ENCODE data around the gene SFXN1.
"Not testable (repeated sequence)": the region's sequence is repeated elsewhere in the genome, so short reads cannot be mapped to it uniquely, and the experiment has no call there.

The SFXN1 gene

GRCh38 chr5:175521313-175521833 is 43.0 kb downstream of the SFXN1 start:
- H3K27me3 ChIP-seq (ENCODE audit: control insufficient read depth in 1 of 2, insufficient read depth in 2 of 2, low read length in 2 of 2), result no peaks in the 10 kb centered on the region
- H3K9ac ChIP-seq (ENCODE audit: low read length), result no peak overlapping the region
- H3K4me1 ChIP-seq (ENCODE audit: insufficient read depth, low read length), result no peaks in the 10 kb centered on the region
- no peak overlapping the region for H3K27ac ChIP-seq (ENCODE audit: low read depth, low read length)
- peaks cover 5% of the 10 kb centered on the region for H3K9me3 ChIP-seq (ENCODE audit: low read length)
- H3K4me3 ChIP-seq (ENCODE audit: low read depth in 1 of 2, low read length in 2 of 2), result no peak overlapping the region
- peaks cover 67% of the 10 kb centered on the region for H3K36me3 ChIP-seq (ENCODE audit: insufficient read depth, low read length)

DNA sequence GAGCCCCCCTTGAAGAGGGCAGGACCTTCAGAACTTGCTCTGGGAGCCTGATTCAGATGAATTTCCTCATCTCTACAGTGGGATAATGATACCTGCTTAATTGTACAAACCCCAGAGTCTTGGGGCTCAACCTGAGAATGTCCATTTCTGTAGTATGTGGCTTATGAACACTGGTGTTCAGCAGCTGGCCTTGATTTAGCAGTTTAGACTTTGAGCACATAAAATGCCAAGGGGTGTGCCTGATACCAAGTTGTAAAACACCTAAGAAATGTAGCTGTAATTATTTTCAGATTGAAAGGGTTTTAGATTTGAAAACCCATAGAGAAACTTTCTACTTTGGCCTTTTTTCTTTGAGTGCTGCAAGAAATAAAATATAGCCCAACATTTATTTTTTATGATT is 44.9 kb downstream of the SFXN1 start:
- H3K4me3 ChIP-seq (ENCODE audit: low read depth in 1 of 2, low read length in 2 of 2), result no peak overlapping the region
- no peaks in the 10 kb centered on the region for H3K4me1 ChIP-seq (ENCODE audit: insufficient read depth, low read length)
- H3K36me3 ChIP-seq (ENCODE audit: insufficient read depth, low read length), result peaks cover 59% of the 10 kb centered on the region
- H3K9me3 ChIP-seq (ENCODE audit: low read length), result peaks cover 5% of the 10 kb centered on the region
- H3K27ac ChIP-seq (ENCODE audit: low read depth, low read length), result no peak overlapping the region
- no peaks in the 10 kb centered on the region for H3K27me3 ChIP-seq (ENCODE audit: control insufficient read depth in 1 of 2, insufficient read depth in 2 of 2, low read length in 2 of 2)
- H3K9ac ChIP-seq (ENCODE audit: low read length), result no peak overlapping the region

GRCh38 chr5:175524211-175524610 is 45.9 kb downstream of the SFXN1 start:
- Histone ChIP-seq H3K9ac (ENCODE audit: low read length) (no peak overlapping the region), H3K4me3 (ENCODE audit: low read depth in 1 of 2, low read length in 2 of 2) (no peak overlapping the region), H3K4me1 (ENCODE audit: insufficient read depth, low read length) (no peaks in the 10 kb centered on the region), H3K27me3 (ENCODE audit: control insufficient read depth in 1 of 2, insufficient read depth in 2 of 2, low read length in 2 of 2) (no peaks in the 10 kb centered on the region), H3K27ac (ENCODE audit: low read depth, low read length) (no peak overlapping the region), H3K36me3 (ENCODE audit: insufficient read depth, low read length) (peaks cover 55% of the 10 kb centered on the region), H3K9me3 (ENCODE audit: low read length) (peaks cover under 1% of the 10 kb centered on the region)

- H3K9ac ChIP-seq (ENCODE audit: low read length), result no peak overlapping the region
- peaks cover 40% of the 10 kb centered on the region for H3K36me3 ChIP-seq (ENCODE audit: insufficient read depth, low read length)
- no peaks in the 10 kb centered on the region for H3K9me3 ChIP-seq (ENCODE audit: low read length)
Measured at GRCh38 chr5:175526691-175527090, 48.3 kb downstream of the SFXN1 start.

GRCh38 chr5:175531361-175531760 is 53.0 kb downstream of the SFXN1 start:
- Histone ChIP-seq H3K4me1 (ENCODE audit: insufficient read depth, low read length) (no peaks in the 10 kb centered on the region), H3K27me3 (ENCODE audit: control insufficient read depth in 1 of 2, insufficient read depth in 2 of 2, low read length in 2 of 2) (no peaks in the 10 kb centered on the region), H3K9me3 (ENCODE audit: low read length) (no peaks in the 10 kb centered on the region), H3K27ac (ENCODE audit: low read depth, low read length) (no peak overlapping the region), H3K4me3 (ENCODE audit: low read depth in 1 of 2, low read length in 2 of 2) (no peak overlapping the region), H3K36me3 (ENCODE audit: insufficient read depth, low read length) (peaks cover 14% of the 10 kb centered on the region), H3K9ac (ENCODE audit: low read length) (no peak overlapping the region)

More at GRCh38 chr5:175526691-175527090, 48.3 kb downstream of the SFXN1 start:
- H3K27me3 ChIP-seq (ENCODE audit: control insufficient read depth in 1 of 2, insufficient read depth in 2 of 2, low read length in 2 of 2), result no peaks in the 10 kb centered on the region
- H3K4me1 ChIP-seq (ENCODE audit: insufficient read depth, low read length), result no peaks in the 10 kb centered on the region
- no peak overlapping the region for H3K27ac ChIP-seq (ENCODE audit: low read depth, low read length)
- H3K4me3 ChIP-seq (ENCODE audit: low read depth in 1 of 2, low read length in 2 of 2), result no peak overlapping the region

GRCh38 chr5:175534070-175534932 is 55.9 kb downstream of the SFXN1 start:
- Histone ChIP-seq H3K9me3 (ENCODE audit: low read length) (no peaks in the 10 kb centered on the region), H3K4me1 (ENCODE audit: insufficient read depth, low read length) (no peaks in the 10 kb centered on the region), H3K27ac (ENCODE audit: low read depth, low read length) (no peak overlapping the region), H3K27me3 (ENCODE audit: control insufficient read depth in 1 of 2, insufficient read depth in 2 of 2, low read length in 2 of 2) (peaks cover 0 to 4% of the 10 kb centered on the region in 2 donors), H3K36me3 (ENCODE audit: insufficient read depth, low read length) (no peaks in the 10 kb centered on the region), H3K9ac (ENCODE audit: low read length) (no peak overlapping the region), H3K4me3 (ENCODE audit: low read depth in 1 of 2, low read length in 2 of 2) (no peak overlapping the region)

DNA sequence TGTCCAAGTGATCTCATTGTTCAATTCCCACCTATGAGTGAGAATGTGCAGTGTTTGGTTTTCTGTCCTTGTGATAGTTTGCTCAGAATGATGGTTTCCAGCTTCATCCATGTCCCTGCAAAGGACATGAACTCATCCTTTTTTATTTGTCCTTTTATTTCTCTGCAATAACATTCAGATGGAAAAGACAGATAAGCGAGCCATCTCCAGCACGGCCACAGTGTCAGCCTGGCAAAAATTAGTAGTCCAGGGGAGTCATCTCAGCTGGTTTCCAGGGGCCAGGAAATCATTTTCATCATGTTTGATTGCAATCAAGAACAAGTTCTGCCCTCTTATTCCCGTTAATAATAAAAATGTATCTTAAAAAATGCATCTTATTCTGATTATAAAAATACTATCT is 57.0 kb downstream of the SFXN1 start:
- H3K27ac ChIP-seq (ENCODE audit: low read depth, low read length); H3K9ac ChIP-seq (ENCODE audit: low read length); H3K4me3 ChIP-seq (ENCODE audit: low read depth in 1 of 2, low read length in 2 of 2); H3K9me3 ChIP-seq (ENCODE audit: low read length); H3K27me3 ChIP-seq (ENCODE audit: control insufficient read depth in 1 of 2, insufficient read depth in 2 of 2, low read length in 2 of 2); H3K36me3 ChIP-seq (ENCODE audit: insufficient read depth, low read length); H3K4me1 ChIP-seq (ENCODE audit: insufficient read depth, low read length): not testable (repeated sequence)

DNA sequence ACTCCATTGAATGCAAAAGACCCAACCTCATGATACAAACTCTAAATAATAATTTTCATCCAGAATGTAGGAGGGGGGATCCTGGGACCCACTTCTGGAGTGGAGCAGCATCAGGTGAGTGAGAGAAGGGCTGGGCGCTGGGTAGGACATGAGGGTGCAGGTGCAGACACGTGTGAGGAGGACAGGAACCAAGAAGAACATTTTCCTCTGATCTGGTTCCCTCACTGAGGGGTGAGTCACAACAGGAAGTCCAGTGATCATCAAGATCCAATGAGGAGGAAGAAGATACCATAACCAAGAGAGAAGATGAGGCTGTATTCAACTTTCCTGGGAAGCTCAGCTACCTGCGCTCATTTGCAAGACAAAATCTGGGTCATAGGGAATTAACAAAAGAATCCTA is 57.4 kb downstream of the SFXN1 start:
- Histone ChIP-seq H3K9me3 (ENCODE audit: low read length) (no peaks in the 10 kb centered on the region), H3K4me1 (ENCODE audit: insufficient read depth, low read length) (no peaks in the 10 kb centered on the region), H3K27me3 (ENCODE audit: control insufficient read depth in 1 of 2, insufficient read depth in 2 of 2, low read length in 2 of 2) (peaks cover 0 to 4% of the 10 kb centered on the region in 2 donors), H3K36me3 (ENCODE audit: insufficient read depth, low read length) (no peaks in the 10 kb centered on the region), H3K27ac (ENCODE audit: low read depth, low read length) (no peak overlapping the region), H3K9ac (ENCODE audit: low read length) (no peak overlapping the region), H3K4me3 (ENCODE audit: low read depth in 1 of 2, low read length in 2 of 2) (no peak overlapping the region)

- no peaks in the 10 kb centered on the region for H3K36me3 ChIP-seq (ENCODE audit: insufficient read depth, low read length)
- H3K27me3 ChIP-seq (ENCODE audit: control insufficient read depth in 1 of 2, insufficient read depth in 2 of 2, low read length in 2 of 2), result peaks cover 0 to 4% of the 10 kb centered on the region in 2 donors
- no peak overlapping the region for H3K27ac ChIP-seq (ENCODE audit: low read depth, low read length)
- H3K9ac ChIP-seq (ENCODE audit: low read length), result no peak overlapping the region
- H3K9me3 ChIP-seq (ENCODE audit: low read length), result no peaks in the 10 kb centered on the region
- H3K4me1 ChIP-seq (ENCODE audit: insufficient read depth, low read length), result no peaks in the 10 kb centered on the region
- no peak overlapping the region for H3K4me3 ChIP-seq (ENCODE audit: low read depth in 1 of 2, low read length in 2 of 2)
Measured at GRCh38 chr5:175538576-175538975, 60.2 kb downstream of the SFXN1 start.

GRCh38 chr5:175539936-175540335 is 61.6 kb downstream of the SFXN1 start:
- H3K36me3 ChIP-seq (ENCODE audit: insufficient read depth, low read length), result no peaks in the 10 kb centered on the region
- no peak overlapping the region for H3K9ac ChIP-seq (ENCODE audit: low read length)
- H3K4me3 ChIP-seq (ENCODE audit: low read depth in 1 of 2, low read length in 2 of 2), result no peak overlapping the region
- H3K4me1 ChIP-seq (ENCODE audit: insufficient read depth, low read length), result no peaks in the 10 kb centered on the region
- H3K27me3 ChIP-seq (ENCODE audit: control insufficient read depth in 1 of 2, insufficient read depth in 2 of 2, low read length in 2 of 2), result peaks cover 0 to 4% of the 10 kb centered on the region in 2 donors
- H3K27ac ChIP-seq (ENCODE audit: low read depth, low read length), result no peak overlapping the region
- H3K9me3 ChIP-seq (ENCODE audit: low read length), result no peaks in the 10 kb centered on the region

GRCh38 chr5:175541264-175541663 is 62.9 kb downstream of the SFXN1 start:
- Histone ChIP-seq H3K27me3 (ENCODE audit: control insufficient read depth in 1 of 2, insufficient read depth in 2 of 2, low read length in 2 of 2) (peaks cover 0 to 4% of the 10 kb centered on the region in 2 donors), H3K4me1 (ENCODE audit: insufficient read depth, low read length) (no peaks in the 10 kb centered on the region), H3K9ac (ENCODE audit: low read length) (no peak overlapping the region), H3K27ac (ENCODE audit: low read depth, low read length) (no peak overlapping the region), H3K9me3 (ENCODE audit: low read length) (no peaks in the 10 kb centered on the region), H3K36me3 (ENCODE audit: insufficient read depth, low read length) (no peaks in the 10 kb centered on the region), H3K4me3 (ENCODE audit: low read depth in 1 of 2, low read length in 2 of 2) (no peak overlapping the region)
